AG09319 (cell line): ENCODE data around the gene SHISAL2B.

Experiments used
- DNase-seq: peaks from one replicate; pipeline ENCODE4 v3.0.0-alpha.2; 2010; ENCODE audit warnings: low read depth; ENCODE audit errors: extremely low read depth
- CTCF ChIP-seq: IDR thresholded peaks from 2 replicates; pipeline ENCODE4 v1.5.1; 2011; ENCODE audit warnings: low read depth, mild to moderate bottlenecking, inconsistent platforms, low read length, moderate library complexity

The SHISAL2B gene

GRCh38 chr5:64680289-64680688 is 10.0 kb upstream of the SHISAL2B start:
- peak; percentile 12; the same call in 1 of the 2 replicates for TF ChIP-seq CTCF
- no peak for DNase-seq

GRCh38 chr5:64682608-64683007 is 7.7 kb upstream of the SHISAL2B start:
- no peak for DNase-seq
- TF ChIP-seq CTCF, result no peak

- TF ChIP-seq CTCF, result no peak
- no peak for DNase-seq
Observed at GRCh38 chr5:64685866-64686265, 4.4 kb upstream of the SHISAL2B start.

- no peak for DNase-seq
- TF ChIP-seq CTCF, result no peak
Observed at GRCh38 chr5:64688391-64688790, 1.9 kb upstream of the SHISAL2B start.

GRCh38 chr5:64688965-64689364 is 1.3 kb upstream of the SHISAL2B start:
- no peak for DNase-seq
- no peak for TF ChIP-seq CTCF

GRCh38 chr5:64690104-64690416 is 243 bp upstream of the SHISAL2B start:
- DNase-seq, result no peak
- TF ChIP-seq CTCF, result no peak

- TF ChIP-seq CTCF, result no peak
Observed at GRCh38 chr5:64691291-64691690, 988 bp downstream of the SHISAL2B start.

More at GRCh38 chr5:64691291-64691690, 988 bp downstream of the SHISAL2B start:
- no peak for DNase-seq
